Natural killer cell (primary cell): ENCODE results near the gene SV2A. TPM values are rescaled to one million over a fixed set of nuclear protein-coding genes. Genes with fewer than 3 reads are reported as not detected.

Source experiments
- ATAC-seq, 3 donors: fragments of 150-1000 bp in 2 of 3; fragments of 200-7000 bp in 1 of 3; cut with Tn5 transposase; 1 replicate in 1 of 3; 2 replicates in 2 of 3; pipeline ENCODE4 v1.10.0; 2021; ENCODE audit warnings: mild to moderate bottlenecking in 2 of 3, moderate library complexity in 2 of 3
- DNase-seq, 2 donors: peaks; one replicate each; pipeline versions ENCODE4 v3.0.0 to v3.0.0-alpha.2; 2013 to 2021; ENCODE audit warnings: mixed read lengths in 1 of 2
- H3K27ac ChIP-seq: one replicate; pipeline ENCODE4 v1.5.1; 2013; ENCODE audit warnings: mild to moderate bottlenecking, low read length
- H3K27me3 ChIP-seq: one replicate; pipeline ENCODE4 v1.6.1; 2013; ENCODE audit warnings: low read length; ENCODE audit not compliant: control insufficient read depth, insufficient read depth
- H3K36me3 ChIP-seq: one replicate; pipeline ENCODE4 v1.6.1; 2013; ENCODE audit warnings: low read length; ENCODE audit not compliant: control insufficient read depth, insufficient read depth
- H3K4me1 ChIP-seq: one replicate; pipeline ENCODE4 v1.6.1; 2013; ENCODE audit warnings: low read length; ENCODE audit not compliant: control insufficient read depth, insufficient read depth
- H3K4me3 ChIP-seq: one replicate; pipeline ENCODE4 v1.5.1; 2013; ENCODE audit warnings: low read length
- H3K9me3 ChIP-seq: one replicate; pipeline ENCODE4 v1.6.1; 2013; ENCODE audit warnings: low read length; ENCODE audit not compliant: control insufficient read depth, insufficient read depth
- H3K27ac Mint-ChIP-seq, 2 donors: one replicate each; pipeline ENCODE4 v1.8.0; 2022; ENCODE audit warnings: mild to moderate bottlenecking in 2 of 2, mixed read lengths in 2 of 2, moderate library complexity in 1 of 2
- H3K27me3 Mint-ChIP-seq, 2 donors: one replicate each; pipeline ENCODE4 v1.8.0; 2022; ENCODE audit warnings: low read depth in 2 of 2, mixed read lengths in 2 of 2
- H3K36me3 Mint-ChIP-seq: one replicate; pipeline ENCODE4 v1.8.0; 2022; ENCODE audit warnings: mixed read lengths
- H3K4me1 Mint-ChIP-seq, 2 donors: one replicate each; pipeline ENCODE4 v1.8.0; 2022; ENCODE audit warnings: mixed read lengths in 2 of 2
- H3K4me3 Mint-ChIP-seq: one replicate; pipeline ENCODE4 v1.8.0; 2022; ENCODE audit warnings: mild to moderate bottlenecking, moderate library complexity, mixed read lengths
- H3K9me3 Mint-ChIP-seq, 2 donors: one replicate each; pipeline ENCODE4 v1.8.0; 2022; ENCODE audit warnings: mixed read lengths in 2 of 2
- CTCF ChIP-seq: fragments of 200-600 bp; IDR thresholded peaks from one replicate; pipeline ENCODE4 v1.8.0; 2022; ENCODE audit warnings: antibody characterized with exemption
- WGBS: methylation state at CpG from one replicate; pipeline ENCODE4 v1.1.7; 2013; ENCODE audit warnings: missing lambda C conversion rate; ENCODE audit not compliant: insufficient coverage; 5-methylcytosine and 5-hydroxymethylcytosine counted together
- intact Hi-C: fragments of 100-400 bp; cut with micrococcal nuclease; formaldehyde crosslinking; loops from one replicate; pipeline ENCODE4 v1.14.2; 2022
- total RNA-seq, 4 donors: library from RNA; stranded (reverse); fragments of 120-200 nt in 1 of 4; gene quantifications; one replicate each; pipeline versions ENCODE4 v1.2.3 to v1.2.4, GENCODE V29; 2013 to 2022

SV2A gene
- total RNA-seq, 3 donors from 2014 or later (not counting 1 experiment from before 2014, with no cell fraction given), result 0.73 to 3.9 (median 1.3) TPM

GRCh38 chr1:149925751-149926150 lies 8.1 kb upstream of the SV2A start:
- TF ChIP-seq CTCF, result no peak
- Histone ChIP-seq H3K36me3 (peaks cover 49% of the 10 kb centered on the region), H3K27ac (no peak overlapping the region), H3K4me1 (peaks cover 33% of the 10 kb centered on the region), H3K4me3 (no peak overlapping the region), H3K9me3 (no peaks in the 10 kb centered on the region), H3K27me3 (no peaks in the 10 kb centered on the region)
- ATAC-seq (no peak), DNase-seq (no peak)
- 100% methylated on average over 2 of the region's 2 CpGs for WGBS
- Mint-ChIP-seq H3K27ac (peak overlapping the region; percentile 54 to 96), H3K27me3 (no peaks in the 10 kb centered on the region), H3K36me3 (peaks cover 25% of the 10 kb centered on the region), H3K4me1 (peaks cover 44 to 57% of the 10 kb centered on the region in 2 donors), H3K4me3 (peak overlapping the region; percentile 98), H3K9me3 (no peaks in the 10 kb centered on the region)
- intact Hi-C loops, result no loop called here

GRCh38 chr1:149925345-149925744 lies 7.7 kb upstream of the SV2A start:
- WGBS, result 96% methylated on average over 3 of the region's 3 CpGs
- DNase-seq (no peak), ATAC-seq (no peak)
- Histone ChIP-seq H3K27ac (no peak overlapping the region), H3K27me3 (no peaks in the 10 kb centered on the region), H3K4me3 (no peak overlapping the region), H3K36me3 (peaks cover 49% of the 10 kb centered on the region), H3K9me3 (no peaks in the 10 kb centered on the region), H3K4me1 (peaks cover 33% of the 10 kb centered on the region)
- no peak for TF ChIP-seq CTCF
- Mint-ChIP-seq H3K27me3 (no peaks in the 10 kb centered on the region), H3K27ac (peak overlapping the region; percentile 54 to 96), H3K4me1 (peaks cover 44 to 57% of the 10 kb centered on the region in 2 donors), H3K4me3 (peak overlapping the region; percentile 63), H3K9me3 (no peaks in the 10 kb centered on the region), H3K36me3 (peaks cover 25% of the 10 kb centered on the region)
- intact Hi-C loops, result no loop called here

DNA sequence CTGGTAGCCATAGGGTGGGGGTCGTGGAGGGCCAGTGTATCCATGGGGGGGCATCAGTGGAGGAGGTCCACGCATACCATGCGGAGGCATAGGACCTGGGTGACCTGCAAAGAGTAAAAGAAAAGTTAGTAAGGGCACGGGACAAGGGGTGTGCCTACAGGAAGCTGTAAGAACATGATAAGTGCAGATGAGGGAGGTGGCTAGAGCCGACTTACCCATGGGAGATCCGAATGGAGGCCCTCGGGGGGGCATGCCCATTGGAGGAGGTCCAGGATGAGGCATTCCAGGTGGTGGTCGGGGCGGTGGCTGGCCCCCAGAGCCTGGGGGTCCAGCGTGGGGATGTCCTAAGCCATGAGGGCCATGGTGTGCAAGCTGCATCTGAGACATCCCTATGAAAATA lies 6.0 kb upstream of the SV2A start:
- H3K27ac ChIP-seq, result no peak overlapping the region
- peaks cover 35 to 46% of the 10 kb centered on the region in 2 donors for H3K4me1 Mint-ChIP-seq
- WGBS, result 95% methylated on average over 10 of the region's 10 CpGs
- ATAC-seq (no peak), DNase-seq (no peak)
- H3K4me3 Mint-ChIP-seq, result no peak overlapping the region
- H3K4me1 ChIP-seq, result peaks cover 27% of the 10 kb centered on the region
- H3K9me3 ChIP-seq, result no peaks in the 10 kb centered on the region
- H3K27me3 Mint-ChIP-seq, result peaks cover 3% of the 10 kb centered on the region in 2 donors
- H3K36me3 Mint-ChIP-seq, result peaks cover 25% of the 10 kb centered on the region
- no peak overlapping the region for H3K4me3 ChIP-seq
- peaks cover 49% of the 10 kb centered on the region for H3K36me3 ChIP-seq
- H3K27me3 ChIP-seq, result no peaks in the 10 kb centered on the region
- intact Hi-C loops, result no loop called here
- H3K27ac Mint-ChIP-seq, result peak overlapping the region in 1 of 2 donors; percentile 2
- no peaks in the 10 kb centered on the region for H3K9me3 Mint-ChIP-seq
- no peak for TF ChIP-seq CTCF

GRCh38 chr1:149916898-149917252 lies 769 bp downstream of the SV2A start:
- Histone ChIP-seq H3K36me3 (peaks cover 3% of the 10 kb centered on the region), H3K27me3 (peaks cover 4% of the 10 kb centered on the region), H3K9me3 (no peaks in the 10 kb centered on the region), H3K4me1 (peaks cover 22% of the 10 kb centered on the region), H3K27ac (no peak overlapping the region), H3K4me3 (peak overlapping the region; percentile 45)
- DNase-seq (peak in 1 of 2 donors; percentile 25), ATAC-seq (no peak)
- Mint-ChIP-seq H3K4me1 (peaks cover 6 to 24% of the 10 kb centered on the region in 2 donors), H3K4me3 (peak overlapping the region; percentile 40), H3K27me3 (peaks cover 18 to 26% of the 10 kb centered on the region in 2 donors), H3K27ac (no peak overlapping the region), H3K36me3 (no peaks in the 10 kb centered on the region), H3K9me3 (no peaks in the 10 kb centered on the region)
- 10% methylated on average over 10 of the region's 10 CpGs for WGBS
- intact Hi-C loops, result no loop called here
- no peak for TF ChIP-seq CTCF
